ENCODE results near the gene ITPR2.

DNA sequence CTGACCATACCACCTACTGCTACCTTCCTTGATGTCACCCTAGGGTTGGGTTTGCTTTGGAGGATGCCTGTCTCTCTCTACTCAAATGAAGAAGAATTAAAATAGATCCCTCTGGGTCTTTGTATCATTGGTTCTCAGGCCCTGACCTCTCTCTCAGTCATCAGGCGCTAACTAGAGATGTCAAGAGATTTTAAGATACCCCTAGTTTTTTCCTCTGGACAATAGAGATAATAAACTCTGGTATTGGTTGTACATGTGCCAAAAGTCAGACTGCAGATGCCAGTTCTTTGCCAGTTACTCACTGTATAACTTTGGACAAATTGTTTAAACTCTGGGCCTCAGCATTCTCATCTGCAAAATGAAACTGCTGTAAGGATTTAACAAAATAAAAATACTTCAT is 31.5 kb downstream of the ITPR2 start:
- TF ChIP-seq TAF1 (IDR thresholded peaks at IDR 0.05; ENCODE audit: borderline replicate concordance, insufficient read depth, low read length) (no peak), REST (IDR thresholded peaks at IDR 0.05; ENCODE audit: insufficient read depth in 1 of 2, low read depth in 2 of 2, low read length in 2 of 2) (no peak)

All from PFSK-1 (cell line).